ENCODE data around the gene HOXD1. TPM values are rescaled to one million over a fixed set of nuclear protein-coding genes. Genes with fewer than 3 reads are reported as not detected.

Gene HOXD1
- total RNA-seq, 1 experiment from 2014 or later, result not detected

GRCh38 chr2:176159663-176160250, 28.7 kb upstream of the HOXD1 start:
- H3K79me2 ChIP-seq (ENCODE audit: low read depth), result no peaks in the 10 kb centered on the region
- TF ChIP-seq, protein P1, sequence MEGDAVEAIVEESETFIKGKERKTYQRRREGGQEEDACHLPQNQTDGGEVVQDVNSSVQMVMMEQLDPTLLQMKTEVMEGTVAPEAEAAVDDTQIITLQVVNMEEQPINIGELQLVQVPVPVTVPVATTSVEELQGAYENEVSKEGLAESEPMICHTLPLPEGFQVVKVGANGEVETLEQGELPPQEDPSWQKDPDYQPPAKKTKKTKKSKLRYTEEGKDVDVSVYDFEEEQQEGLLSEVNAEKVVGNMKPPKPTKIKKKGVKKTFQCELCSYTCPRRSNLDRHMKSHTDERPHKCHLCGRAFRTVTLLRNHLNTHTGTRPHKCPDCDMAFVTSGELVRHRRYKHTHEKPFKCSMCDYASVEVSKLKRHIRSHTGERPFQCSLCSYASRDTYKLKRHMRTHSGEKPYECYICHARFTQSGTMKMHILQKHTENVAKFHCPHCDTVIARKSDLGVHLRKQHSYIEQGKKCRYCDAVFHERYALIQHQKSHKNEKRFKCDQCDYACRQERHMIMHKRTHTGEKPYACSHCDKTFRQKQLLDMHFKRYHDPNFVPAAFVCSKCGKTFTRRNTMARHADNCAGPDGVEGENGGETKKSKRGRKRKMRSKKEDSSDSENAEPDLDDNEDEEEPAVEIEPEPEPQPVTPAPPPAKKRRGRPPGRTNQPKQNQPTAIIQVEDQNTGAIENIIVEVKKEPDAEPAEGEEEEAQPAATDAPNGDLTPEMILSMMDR (conservative IDR thresholded peaks at IDR 0.05), result no peak
- no peak for TF ChIP-seq EZH2 (IDR thresholded peaks at IDR 0.05; ENCODE audit: low read depth)
- ChIA-PET POLR2A (ENCODE audit: unreplicated experiment) (no interaction called here), CTCF (no interaction called here)
- no TSS peak for BruUV-seq (replicated peaks)
- H4K20me1 ChIP-seq (ENCODE audit: insufficient read depth), result no peaks in the 10 kb centered on the region
- intact Hi-C loops (cut with micrococcal nuclease; ENCODE audit: unreplicated experiment), result no loop called here
- H2AFZ ChIP-seq, result no peak overlapping the region
- H3K9me2 ChIP-seq (ENCODE audit: insufficient read depth), result no peaks in the 10 kb centered on the region
- H3F3A ChIP-seq (ENCODE audit: insufficient read depth, low read depth), result no peaks in the 10 kb centered on the region
- no peak overlapping the region for H3K4me2 ChIP-seq
- no peak overlapping the region for H3K4me3 ChIP-seq
- no peaks in the 10 kb centered on the region for H3K9me3 ChIP-seq (ENCODE audit: insufficient read depth, low read depth)
- H3K4me1 ChIP-seq (replicated peaks; ENCODE audit: insufficient read depth), result no peaks in the 10 kb centered on the region
- no peak overlapping the region for H3K27ac ChIP-seq
- no peaks in the 10 kb centered on the region for H3K36me3 ChIP-seq (ENCODE audit: low read depth)
- DNase-seq, result no peak
- H3K27me3 ChIP-seq (ENCODE audit: insufficient read depth, low read depth), result peaks cover 92% of the 10 kb centered on the region

GRCh38 chr2:176160251-176160985, 28.1 kb upstream of the HOXD1 start:
- POLR2A ChIA-PET (ENCODE audit: unreplicated experiment), result no interaction called here
- BruUV-seq (replicated peaks), result no TSS peak
- intact Hi-C loops (cut with micrococcal nuclease; ENCODE audit: unreplicated experiment), result no loop called here
- Histone ChIP-seq H3K79me2 (ENCODE audit: low read depth) (no peaks in the 10 kb centered on the region), H3K4me1 (replicated peaks; ENCODE audit: insufficient read depth) (no peaks in the 10 kb centered on the region), H3K36me3 (ENCODE audit: low read depth) (no peaks in the 10 kb centered on the region), H3K27ac (no peak overlapping the region), H3K4me2 (no peak overlapping the region), H3K27me3 (ENCODE audit: insufficient read depth, low read depth) (peaks cover 91% of the 10 kb centered on the region), H3K9me3 (ENCODE audit: insufficient read depth, low read depth) (no peaks in the 10 kb centered on the region), H4K20me1 (ENCODE audit: insufficient read depth) (no peaks in the 10 kb centered on the region), H2AFZ (no peak overlapping the region), H3F3A (ENCODE audit: insufficient read depth, low read depth) (no peaks in the 10 kb centered on the region), H3K4me3 (no peak overlapping the region), H3K9me2 (ENCODE audit: insufficient read depth) (no peaks in the 10 kb centered on the region)
- CTCF ChIA-PET, result no interaction called here
- TF ChIP-seq, protein P1 (conservative IDR thresholded peaks at IDR 0.05), result no peak
- no peak for TF ChIP-seq EZH2 (IDR thresholded peaks at IDR 0.05; ENCODE audit: low read depth)
- no peak for DNase-seq

GRCh38 chr2:176160986-176161824, 27.3 kb upstream of the HOXD1 start:
- H3K4me3 ChIP-seq, result no peak overlapping the region
- BruUV-seq (replicated peaks), result no TSS peak
- intact Hi-C loops (cut with micrococcal nuclease; ENCODE audit: unreplicated experiment), result no loop called here
- H3K4me1 ChIP-seq (replicated peaks; ENCODE audit: insufficient read depth), result no peaks in the 10 kb centered on the region
- H3K36me3 ChIP-seq (ENCODE audit: low read depth), result no peaks in the 10 kb centered on the region
- H3K79me2 ChIP-seq (ENCODE audit: low read depth), result no peaks in the 10 kb centered on the region
- no peaks in the 10 kb centered on the region for H4K20me1 ChIP-seq (ENCODE audit: insufficient read depth)
- no peak overlapping the region for H3K4me2 ChIP-seq
- H3K27me3 ChIP-seq (ENCODE audit: insufficient read depth, low read depth), result peaks cover 91% of the 10 kb centered on the region
- ChIA-PET POLR2A (ENCODE audit: unreplicated experiment) (no interaction called here), CTCF (no interaction called here)
- H3F3A ChIP-seq (ENCODE audit: insufficient read depth, low read depth), result no peaks in the 10 kb centered on the region
- no peak overlapping the region for H3K27ac ChIP-seq
- H2AFZ ChIP-seq, result no peak overlapping the region
- DNase-seq, result no peak
- no peak for TF ChIP-seq EZH2 (IDR thresholded peaks at IDR 0.05; ENCODE audit: low read depth)
- TF ChIP-seq, protein P1 (conservative IDR thresholded peaks at IDR 0.05), result no peak
- H3K9me2 ChIP-seq (ENCODE audit: insufficient read depth), result no peaks in the 10 kb centered on the region
- no peaks in the 10 kb centered on the region for H3K9me3 ChIP-seq (ENCODE audit: insufficient read depth, low read depth)
